Measurements from ENCODE around the gene SYAP1. TPM values are rescaled to one million over a fixed set of nuclear protein-coding genes. Genes with fewer than 3 reads are reported as not detected.

SYAP1 gene
- total RNA-seq, 1 donor = 39.9 TPM

- TF ChIP-seq, protein P1, sequence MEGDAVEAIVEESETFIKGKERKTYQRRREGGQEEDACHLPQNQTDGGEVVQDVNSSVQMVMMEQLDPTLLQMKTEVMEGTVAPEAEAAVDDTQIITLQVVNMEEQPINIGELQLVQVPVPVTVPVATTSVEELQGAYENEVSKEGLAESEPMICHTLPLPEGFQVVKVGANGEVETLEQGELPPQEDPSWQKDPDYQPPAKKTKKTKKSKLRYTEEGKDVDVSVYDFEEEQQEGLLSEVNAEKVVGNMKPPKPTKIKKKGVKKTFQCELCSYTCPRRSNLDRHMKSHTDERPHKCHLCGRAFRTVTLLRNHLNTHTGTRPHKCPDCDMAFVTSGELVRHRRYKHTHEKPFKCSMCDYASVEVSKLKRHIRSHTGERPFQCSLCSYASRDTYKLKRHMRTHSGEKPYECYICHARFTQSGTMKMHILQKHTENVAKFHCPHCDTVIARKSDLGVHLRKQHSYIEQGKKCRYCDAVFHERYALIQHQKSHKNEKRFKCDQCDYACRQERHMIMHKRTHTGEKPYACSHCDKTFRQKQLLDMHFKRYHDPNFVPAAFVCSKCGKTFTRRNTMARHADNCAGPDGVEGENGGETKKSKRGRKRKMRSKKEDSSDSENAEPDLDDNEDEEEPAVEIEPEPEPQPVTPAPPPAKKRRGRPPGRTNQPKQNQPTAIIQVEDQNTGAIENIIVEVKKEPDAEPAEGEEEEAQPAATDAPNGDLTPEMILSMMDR (IDR thresholded peaks at IDR 0.05; ENCODE audit: insufficient read depth, low read length) = no peak
- DNase-seq (ENCODE audit: low read depth) = no peak
- H3K4me3 ChIP-seq (ENCODE audit: low read depth, low read length) = no peak overlapping the region
Measured at GRCh38 chrX:16696956-16697355, 22.5 kb upstream of the SYAP1 start.

GRCh38 chrX:16699389-16699788, 20.0 kb upstream of the SYAP1 start:
- H3K4me3 ChIP-seq (ENCODE audit: low read depth, low read length) = no peak overlapping the region
- TF ChIP-seq, protein P1 (IDR thresholded peaks at IDR 0.05; ENCODE audit: insufficient read depth, low read length) = no peak
- DNase-seq (ENCODE audit: low read depth) = no peak

- no peak overlapping the region for H3K4me3 ChIP-seq (ENCODE audit: low read depth, low read length)
- DNase-seq (ENCODE audit: low read depth) = no peak
- TF ChIP-seq, protein P1 (IDR thresholded peaks at IDR 0.05; ENCODE audit: insufficient read depth, low read length) = no peak
Measured at GRCh38 chrX:16700734-16701133, 18.7 kb upstream of the SYAP1 start.

GRCh38 chrX:16702700-16703599, 16.5 kb upstream of the SYAP1 start:
- no peak for DNase-seq (ENCODE audit: low read depth)
- TF ChIP-seq, protein P1 (IDR thresholded peaks at IDR 0.05; ENCODE audit: insufficient read depth, low read length) = no peak
- H3K4me3 ChIP-seq (ENCODE audit: low read depth, low read length) = no peak overlapping the region

GRCh38 chrX:16705370-16705769, 14.0 kb upstream of the SYAP1 start:
- no peak for DNase-seq (ENCODE audit: low read depth)
- TF ChIP-seq, protein P1 (IDR thresholded peaks at IDR 0.05; ENCODE audit: insufficient read depth, low read length) = no peak
- H3K4me3 ChIP-seq (ENCODE audit: low read depth, low read length) = no peak overlapping the region

DNA sequence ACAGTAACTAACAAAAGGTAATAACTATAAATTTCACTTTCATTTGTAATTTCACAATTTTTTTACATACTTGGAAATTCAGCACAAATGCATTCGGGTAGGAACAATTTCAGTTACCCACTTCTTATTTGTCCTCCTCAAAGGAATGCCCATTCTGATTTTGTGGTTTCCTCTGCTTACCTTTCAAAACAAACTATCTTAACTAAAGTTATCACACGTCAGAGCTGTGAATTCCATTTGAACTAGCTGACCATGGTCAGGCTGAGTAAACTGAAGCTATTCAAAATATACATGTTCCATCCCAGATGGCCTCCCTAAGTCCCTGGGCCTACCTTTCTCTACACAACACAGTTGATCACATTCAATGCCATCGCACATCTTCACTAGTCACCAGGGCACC, 11.4 kb upstream of the SYAP1 start:
- DNase-seq (ENCODE audit: low read depth) = no peak
- H3K4me3 ChIP-seq (ENCODE audit: low read depth, low read length) = no peak overlapping the region
- TF ChIP-seq, protein P1 (IDR thresholded peaks at IDR 0.05; ENCODE audit: insufficient read depth, low read length) = no peak
